K562 (cell line): ENCODE measurements around the gene PHPT1.
A peak's percentile ranks its signal among the peaks of the same experiment; 100 is the strongest.

Experiments
- ATF7 ChIP-seq: fragments of 450-650 bp; IDR thresholded peaks from 2 replicates; pipeline ENCODE4 v1.7.1; 2014; ENCODE audit warnings: mild to moderate bottlenecking, moderate library complexity
- FIP1L1 ChIP-seq: fragments of 200-400 bp; formaldehyde crosslinking; IDR thresholded peaks from 2 replicates; pipeline ENCODE4 v1.6.1; 2018; ENCODE audit warnings: mild to moderate bottlenecking, low read depth, low read length; ENCODE audit not compliant: poor library complexity, severe bottlenecking
- FOS ChIP-seq: IDR thresholded peaks from 3 replicates; pipeline ENCODE4 v1.6.1; 2011; ENCODE audit not compliant: insufficient read length; ENCODE audit errors: extremely low read depth
- HNRNPLL ChIP-seq: fragments of 200-400 bp; formaldehyde crosslinking; IDR thresholded peaks from 2 replicates; pipeline ENCODE4 v1.6.1; 2017; ENCODE audit warnings: low read length, low read depth, mild to moderate bottlenecking; ENCODE audit not compliant: poor library complexity, severe bottlenecking
- ZNF76 ChIP-seq: fragments of 250-450 bp; sonication (Bioruptor Pico); IDR thresholded peaks from 2 replicates; pipeline ENCODE4 v1.4.0; 2020; ENCODE audit warnings: mild to moderate bottlenecking, moderate library complexity, borderline replicate concordance

GRCh38 chr9:136875155-136875554 lies 25.9 kb downstream of the PHPT1 start:
- no peak for TF ChIP-seq ATF7
- TF ChIP-seq HNRNPLL, result peak; percentile 16
- no peak for TF ChIP-seq FIP1L1
- no peak for TF ChIP-seq FOS
- TF ChIP-seq ZNF76 (CRISPR knock-in tag), result no peak
